Loucy (cell line): ENCODE data around the gene KCNQ4.

ENCODE experiments used
- EZH2phosphoT487 ChIP-seq: fragments of 200-600 bp; IDR thresholded peaks from 2 replicates; pipeline ENCODE4 v1.6.1; 2018; ENCODE audit warnings: antibody characterized with exemption, mild to moderate bottlenecking, moderate library complexity, borderline replicate concordance
- TF ChIP-seq, protein P1 (sequence below): fragments of 200-600 bp; sonication (generic); conservative IDR thresholded peaks from 2 replicates; pipeline ENCODE4 v1.5.1; 2014; ENCODE audit warnings: mild to moderate bottlenecking, antibody characterized with exemption, low read length

DNA sequence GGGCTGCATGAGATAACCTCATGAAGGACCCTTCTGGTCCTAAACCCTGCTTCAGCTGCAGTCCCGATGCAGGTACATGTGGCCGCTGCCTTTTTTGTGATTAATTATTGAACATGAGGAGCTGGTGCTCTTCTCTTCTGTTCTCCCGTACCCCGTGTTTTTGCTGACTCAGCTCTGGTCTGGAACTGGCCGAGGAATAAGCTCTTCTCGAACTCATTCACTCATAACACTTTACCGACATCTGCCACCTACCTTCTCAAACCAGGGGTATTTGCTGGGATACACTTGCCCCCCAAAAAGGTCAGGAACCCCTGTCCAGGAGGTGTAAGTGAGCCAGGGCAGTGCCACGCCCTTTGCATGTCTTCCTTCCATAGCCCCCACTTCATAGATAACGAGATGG, 31.8 kb downstream of the KCNQ4 start:
- TF ChIP-seq, protein P1, sequence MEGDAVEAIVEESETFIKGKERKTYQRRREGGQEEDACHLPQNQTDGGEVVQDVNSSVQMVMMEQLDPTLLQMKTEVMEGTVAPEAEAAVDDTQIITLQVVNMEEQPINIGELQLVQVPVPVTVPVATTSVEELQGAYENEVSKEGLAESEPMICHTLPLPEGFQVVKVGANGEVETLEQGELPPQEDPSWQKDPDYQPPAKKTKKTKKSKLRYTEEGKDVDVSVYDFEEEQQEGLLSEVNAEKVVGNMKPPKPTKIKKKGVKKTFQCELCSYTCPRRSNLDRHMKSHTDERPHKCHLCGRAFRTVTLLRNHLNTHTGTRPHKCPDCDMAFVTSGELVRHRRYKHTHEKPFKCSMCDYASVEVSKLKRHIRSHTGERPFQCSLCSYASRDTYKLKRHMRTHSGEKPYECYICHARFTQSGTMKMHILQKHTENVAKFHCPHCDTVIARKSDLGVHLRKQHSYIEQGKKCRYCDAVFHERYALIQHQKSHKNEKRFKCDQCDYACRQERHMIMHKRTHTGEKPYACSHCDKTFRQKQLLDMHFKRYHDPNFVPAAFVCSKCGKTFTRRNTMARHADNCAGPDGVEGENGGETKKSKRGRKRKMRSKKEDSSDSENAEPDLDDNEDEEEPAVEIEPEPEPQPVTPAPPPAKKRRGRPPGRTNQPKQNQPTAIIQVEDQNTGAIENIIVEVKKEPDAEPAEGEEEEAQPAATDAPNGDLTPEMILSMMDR, result no peak
- TF ChIP-seq EZH2phosphoT487, result no peak
